BJ (cell line): ENCODE results near the gene RSPRY1. TPM values are rescaled to one million over a fixed set of nuclear protein-coding genes. Genes with fewer than 3 reads are reported as not detected.

ENCODE experiments used
- CTCF ChIA-PET: fragments of 350-600 bp; formaldehyde crosslinking; extraction: SDS; loops from one replicate; lab custom pipeline; 2021; ENCODE audit warnings: antibody characterized with exemption, inconsistent platforms; lab: Yijun Ruan, JAX
- POLR2A ChIA-PET: fragments of 300-600 bp; sonication (Branson Sonifier 250); formaldehyde crosslinking; extraction: SDS; loops from one replicate; lab custom pipeline; 2021; ENCODE audit warnings: antibody characterized with exemption; lab: Charles Lee
- DNase-seq: peaks from one replicate; pipeline ENCODE4 v3.0.0-alpha.2; 2011; ENCODE audit warnings: low read depth
- H3K27me3 ChIP-seq: 2 replicates; pipeline ENCODE4 v1.6.0; 2011; ENCODE audit warnings: low read length; ENCODE audit not compliant: control insufficient read depth, insufficient read depth
- H3K36me3 ChIP-seq: 2 replicates; pipeline ENCODE4 v1.5.1; 2011; ENCODE audit warnings: low read length; ENCODE audit not compliant: control insufficient read depth, insufficient read depth
- H3K4me3 ChIP-seq: 2 replicates; pipeline ENCODE4 v1.5.1; 2011; ENCODE audit warnings: low read depth, mild to moderate bottlenecking, control low read depth, low read length
- polyA plus RNA-seq: library from polyadenylated mRNA; depleted of rRNA; stranded (reverse); fragments of >200 nt; gene quantifications from 2 replicates; pipeline ENCODE4 v1.2.3, GENCODE V29; 2011
- TF ChIP-seq, protein P1 (sequence below): IDR thresholded peaks from 2 replicates; pipeline ENCODE4 v1.5.1; 2011; ENCODE audit warnings: low read depth, mild to moderate bottlenecking, control low read depth, inconsistent platforms, low read length, moderate library complexity; ENCODE audit not compliant: insufficient read depth

The RSPRY1 gene
- polyA plus RNA-seq, 1 experiment = 29.7 TPM

DNA sequence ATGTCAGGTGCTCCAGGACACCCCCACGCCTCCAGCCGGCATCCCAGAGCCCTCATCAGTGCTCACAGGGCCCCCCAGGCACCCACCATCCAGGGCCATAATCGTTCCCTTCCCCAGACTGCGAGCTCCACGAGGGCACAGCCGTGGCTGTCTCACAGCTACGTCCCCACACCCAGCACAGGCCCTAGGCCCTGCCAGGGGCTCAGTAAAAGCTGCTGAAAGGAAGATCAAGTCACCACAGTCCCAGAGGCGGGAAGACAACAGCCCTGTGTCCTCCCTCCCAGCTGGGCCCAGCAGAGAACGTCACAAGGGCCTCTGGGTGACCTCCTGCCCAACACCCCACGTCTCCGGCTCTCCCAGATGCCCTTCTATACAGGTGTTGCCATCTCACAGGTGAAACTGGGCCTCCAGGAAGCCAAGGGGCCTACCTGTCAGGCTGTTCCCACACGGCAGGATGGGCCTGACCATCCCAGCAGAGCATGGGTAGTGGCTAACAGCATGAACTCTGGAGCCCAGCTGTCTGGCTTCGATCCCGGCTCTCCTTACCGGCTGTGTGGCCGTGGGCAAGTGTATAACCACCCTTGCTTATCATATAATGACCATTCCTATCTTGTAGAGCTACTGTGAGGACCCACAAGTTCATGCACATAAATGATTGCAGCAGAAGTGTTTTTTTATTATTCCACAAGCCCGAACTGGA is 76.9 kb downstream of the RSPRY1 start:
- H3K4me3 ChIP-seq = no peak overlapping the region
- no peaks in the 10 kb centered on the region for H3K36me3 ChIP-seq
- TF ChIP-seq, protein P1, sequence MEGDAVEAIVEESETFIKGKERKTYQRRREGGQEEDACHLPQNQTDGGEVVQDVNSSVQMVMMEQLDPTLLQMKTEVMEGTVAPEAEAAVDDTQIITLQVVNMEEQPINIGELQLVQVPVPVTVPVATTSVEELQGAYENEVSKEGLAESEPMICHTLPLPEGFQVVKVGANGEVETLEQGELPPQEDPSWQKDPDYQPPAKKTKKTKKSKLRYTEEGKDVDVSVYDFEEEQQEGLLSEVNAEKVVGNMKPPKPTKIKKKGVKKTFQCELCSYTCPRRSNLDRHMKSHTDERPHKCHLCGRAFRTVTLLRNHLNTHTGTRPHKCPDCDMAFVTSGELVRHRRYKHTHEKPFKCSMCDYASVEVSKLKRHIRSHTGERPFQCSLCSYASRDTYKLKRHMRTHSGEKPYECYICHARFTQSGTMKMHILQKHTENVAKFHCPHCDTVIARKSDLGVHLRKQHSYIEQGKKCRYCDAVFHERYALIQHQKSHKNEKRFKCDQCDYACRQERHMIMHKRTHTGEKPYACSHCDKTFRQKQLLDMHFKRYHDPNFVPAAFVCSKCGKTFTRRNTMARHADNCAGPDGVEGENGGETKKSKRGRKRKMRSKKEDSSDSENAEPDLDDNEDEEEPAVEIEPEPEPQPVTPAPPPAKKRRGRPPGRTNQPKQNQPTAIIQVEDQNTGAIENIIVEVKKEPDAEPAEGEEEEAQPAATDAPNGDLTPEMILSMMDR = no peak
- ChIA-PET POLR2A (no interaction called here), CTCF (interaction anchor here (1.2 to 1.8 kb wide), 2 partner anchors 154 to 171 kb away, joined by 4 to 5 read pairs; no protein-coding TSS in a partner anchor)
- no peaks in the 10 kb centered on the region for H3K27me3 ChIP-seq
- DNase-seq = no peak

DNA sequence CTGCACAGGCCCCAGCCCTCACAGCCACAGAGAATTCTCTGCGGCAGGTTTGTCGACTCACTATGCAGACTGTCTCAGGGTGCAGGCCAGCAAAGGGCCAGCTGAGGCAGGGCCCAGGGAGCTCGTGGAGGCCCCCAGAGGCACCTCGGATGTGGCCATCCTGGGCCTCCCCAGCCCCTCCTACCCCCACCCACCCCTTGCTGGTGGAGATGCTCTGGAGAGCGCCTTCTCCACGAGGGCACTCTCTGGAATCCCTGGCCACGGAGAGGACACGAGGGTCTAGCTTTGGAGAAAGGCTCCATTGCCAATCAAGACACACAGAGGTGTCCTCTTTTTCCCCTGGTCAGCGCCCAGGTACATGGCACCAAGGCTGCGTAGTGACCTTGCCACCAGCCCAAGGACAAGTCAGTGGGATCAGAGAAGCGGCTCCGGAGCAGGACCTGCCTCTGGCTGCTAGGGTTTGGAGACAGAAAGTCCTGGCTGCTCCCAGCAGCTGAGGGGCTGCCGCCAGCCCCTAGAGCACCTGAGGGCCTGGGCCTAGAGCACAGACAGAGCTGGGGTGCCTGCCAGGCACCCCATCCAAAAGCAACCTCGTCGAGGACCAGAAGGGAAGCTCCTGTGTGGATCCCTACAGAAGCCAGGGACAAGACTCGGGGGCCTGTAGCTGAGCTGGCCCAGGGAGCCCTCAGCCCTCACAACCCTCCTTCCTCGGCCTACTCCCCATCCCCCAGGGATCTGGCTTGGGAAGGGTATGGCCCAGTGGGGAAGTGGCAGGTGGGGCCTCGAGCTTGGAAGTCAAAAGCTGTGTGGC is 77.6 kb downstream of the RSPRY1 start:
- H3K4me3 ChIP-seq = no peak overlapping the region
- no peak for DNase-seq
- TF ChIP-seq, protein P1 = no peak
- ChIA-PET POLR2A (no interaction called here), CTCF (interaction anchor here (1.8 kb wide), 1 partner anchor 153 kb away, joined by 5 read pairs; no protein-coding TSS in a partner anchor)
- no peaks in the 10 kb centered on the region for H3K27me3 ChIP-seq
- no peaks in the 10 kb centered on the region for H3K36me3 ChIP-seq

DNA sequence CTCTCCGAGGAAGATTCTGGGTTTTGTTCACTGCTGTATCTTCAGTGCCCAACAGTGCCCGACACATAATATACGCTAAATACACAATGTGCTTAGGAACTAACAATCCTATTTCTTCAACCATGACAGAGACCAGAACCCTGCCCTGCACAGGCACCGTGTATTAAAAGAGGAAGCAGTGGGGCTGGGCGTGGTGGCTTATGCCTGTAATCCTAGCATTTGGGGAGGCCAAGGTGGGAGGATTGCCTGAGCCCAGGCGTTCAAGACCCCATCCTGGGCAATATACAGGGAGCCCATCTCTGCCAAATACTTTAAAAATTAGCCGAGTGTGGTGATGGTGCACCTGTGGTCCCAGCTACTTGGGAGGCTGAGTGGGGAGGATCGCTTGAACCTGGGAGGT is 78.3 kb downstream of the RSPRY1 start:
- CTCF ChIA-PET = interaction anchor here (1.8 kb wide), 1 partner anchor 153 kb away, joined by 5 read pairs; no protein-coding TSS in a partner anchor
- no peaks in the 10 kb centered on the region for H3K27me3 ChIP-seq
- POLR2A ChIA-PET = no interaction called here
- TF ChIP-seq, protein P1 = no peak
- H3K4me3 ChIP-seq = no peak overlapping the region
- no peaks in the 10 kb centered on the region for H3K36me3 ChIP-seq
- no peak for DNase-seq

DNA sequence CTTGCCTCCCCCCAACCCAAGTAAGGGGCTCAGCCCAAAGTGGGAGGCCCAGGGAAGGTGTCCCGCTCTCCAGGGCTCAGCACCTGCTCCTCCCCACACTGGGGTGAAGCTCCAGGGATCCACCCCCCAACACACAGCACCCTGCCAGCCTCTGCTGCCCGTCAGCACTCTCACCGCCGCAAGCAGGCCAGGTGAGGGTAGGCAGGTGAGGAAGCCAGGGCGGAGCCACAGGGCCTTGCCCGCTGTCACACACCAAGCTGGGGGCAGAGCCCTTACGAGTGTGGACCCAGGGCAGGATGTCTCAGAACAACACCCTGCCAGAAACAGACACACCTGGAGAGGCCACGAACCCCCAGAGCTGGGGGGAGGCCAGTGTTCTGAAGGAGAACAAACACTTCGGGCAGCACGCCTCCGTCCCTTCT is 78.8 kb downstream of the RSPRY1 start:
- TF ChIP-seq, protein P1 = no peak
- no peak for DNase-seq
- H3K4me3 ChIP-seq = no peak overlapping the region
- no peaks in the 10 kb centered on the region for H3K36me3 ChIP-seq
- ChIA-PET CTCF (no interaction called here), POLR2A (no interaction called here)
- no peaks in the 10 kb centered on the region for H3K27me3 ChIP-seq

DNA sequence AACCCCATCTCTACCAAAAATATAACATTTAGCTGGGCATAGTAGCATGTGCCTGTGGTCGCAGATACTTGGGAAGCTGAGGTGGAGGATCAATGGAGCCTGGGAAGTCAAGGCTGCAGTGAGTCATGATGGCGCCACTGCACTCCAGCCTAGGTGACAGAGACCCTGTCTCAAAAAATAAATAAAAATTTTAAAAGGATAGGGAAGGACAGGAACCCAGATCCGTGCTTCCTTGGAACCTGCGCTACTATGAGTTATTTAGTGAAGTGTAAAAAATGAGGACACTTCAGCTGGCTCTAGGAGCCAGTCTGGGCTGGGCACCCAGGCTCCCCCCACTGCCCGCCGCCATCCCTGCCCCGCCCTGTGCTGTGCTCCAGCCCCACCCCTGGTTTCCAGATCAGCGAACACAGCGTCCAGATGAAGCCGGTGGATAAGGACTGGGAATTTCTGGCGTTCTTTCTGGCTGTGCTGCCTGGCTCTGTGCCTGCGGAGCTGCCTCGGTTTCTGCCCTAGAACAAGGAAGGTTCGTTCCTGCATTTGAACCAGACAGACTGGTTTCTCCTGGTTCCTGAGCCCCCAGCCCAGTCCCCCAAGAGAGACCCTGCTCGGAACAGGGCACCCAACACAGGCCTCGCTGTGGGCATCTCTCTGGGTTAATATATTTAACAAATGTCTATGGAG is 79.9 kb downstream of the RSPRY1 start:
- CTCF ChIA-PET = no interaction called here
- no peak overlapping the region for H3K4me3 ChIP-seq
- DNase-seq = no peak

More for the DNA sequence above, 79.9 kb downstream of the RSPRY1 start:
- Histone ChIP-seq H3K36me3 (no peaks in the 10 kb centered on the region), H3K27me3 (no peaks in the 10 kb centered on the region)
- TF ChIP-seq, protein P1 = no peak
- POLR2A ChIA-PET = no interaction called here
